Measurements from ENCODE around the gene MAP2K3. TPM values are rescaled to one million over a fixed set of nuclear protein-coding genes. Genes with fewer than 3 reads are reported as not detected.

MAP2K3 gene
- total RNA-seq, 1 donor from 2014 or later: 24.7 TPM

- DNase-seq (ENCODE audit: low read depth): no peak
- no peak overlapping the region for H3K4me3 ChIP-seq (ENCODE audit: low read depth, low read length)
- no peak for TF ChIP-seq CTCF (conservative IDR thresholded peaks at IDR 0.05; ENCODE audit: low read depth, low read length)
These were observed 73.5 kb downstream of the MAP2K3 start for GRCh38 chr17:21357696-21358656.

GRCh38 chr17:21358682-21359482 lies 74.4 kb downstream of the MAP2K3 start:
- DNase-seq (ENCODE audit: low read depth): no peak
- no peak for TF ChIP-seq CTCF (conservative IDR thresholded peaks at IDR 0.05; ENCODE audit: low read depth, low read length)
- no peak overlapping the region for H3K4me3 ChIP-seq (ENCODE audit: low read depth, low read length)

- no peak for TF ChIP-seq CTCF (conservative IDR thresholded peaks at IDR 0.05; ENCODE audit: low read depth, low read length)
- no peak for DNase-seq (ENCODE audit: low read depth)
- no peak overlapping the region for H3K4me3 ChIP-seq (ENCODE audit: low read depth, low read length)
These were observed 75.0 kb downstream of the MAP2K3 start for GRCh38 chr17:21359483-21359840.

GRCh38 chr17:21360048-21360447 lies 75.5 kb downstream of the MAP2K3 start:
- DNase-seq (ENCODE audit: low read depth): no peak
- H3K4me3 ChIP-seq (ENCODE audit: low read depth, low read length): no peak overlapping the region
- TF ChIP-seq CTCF (conservative IDR thresholded peaks at IDR 0.05; ENCODE audit: low read depth, low read length): no peak

GRCh38 chr17:21361020-21361809 lies 76.7 kb downstream of the MAP2K3 start:
- TF ChIP-seq CTCF (conservative IDR thresholded peaks at IDR 0.05; ENCODE audit: low read depth, low read length): no peak
- no peak for DNase-seq (ENCODE audit: low read depth)
- no peak overlapping the region for H3K4me3 ChIP-seq (ENCODE audit: low read depth, low read length)

- TF ChIP-seq CTCF (conservative IDR thresholded peaks at IDR 0.05; ENCODE audit: low read depth, low read length): no peak
- no peak overlapping the region for H3K4me3 ChIP-seq (ENCODE audit: low read depth, low read length)
- no peak for DNase-seq (ENCODE audit: low read depth)
These were observed 77.9 kb downstream of the MAP2K3 start for GRCh38 chr17:21362331-21362931.
